Ecto neural progenitor cell (in vitro differentiated cells): ENCODE data around the gene POLA2.
A peak's percentile ranks its signal among the peaks of the same experiment; 100 is the strongest.
"Not testable (repeated sequence)": the region's sequence is repeated elsewhere in the genome, so short reads cannot be mapped to it uniquely, and the experiment has no call there.

Experiments used
- DNase-seq: peaks from one replicate; pipeline ENCODE4 v3.0.0-alpha.2; 2018; ENCODE audit warnings: low spot score

POLA2 gene, protein sequence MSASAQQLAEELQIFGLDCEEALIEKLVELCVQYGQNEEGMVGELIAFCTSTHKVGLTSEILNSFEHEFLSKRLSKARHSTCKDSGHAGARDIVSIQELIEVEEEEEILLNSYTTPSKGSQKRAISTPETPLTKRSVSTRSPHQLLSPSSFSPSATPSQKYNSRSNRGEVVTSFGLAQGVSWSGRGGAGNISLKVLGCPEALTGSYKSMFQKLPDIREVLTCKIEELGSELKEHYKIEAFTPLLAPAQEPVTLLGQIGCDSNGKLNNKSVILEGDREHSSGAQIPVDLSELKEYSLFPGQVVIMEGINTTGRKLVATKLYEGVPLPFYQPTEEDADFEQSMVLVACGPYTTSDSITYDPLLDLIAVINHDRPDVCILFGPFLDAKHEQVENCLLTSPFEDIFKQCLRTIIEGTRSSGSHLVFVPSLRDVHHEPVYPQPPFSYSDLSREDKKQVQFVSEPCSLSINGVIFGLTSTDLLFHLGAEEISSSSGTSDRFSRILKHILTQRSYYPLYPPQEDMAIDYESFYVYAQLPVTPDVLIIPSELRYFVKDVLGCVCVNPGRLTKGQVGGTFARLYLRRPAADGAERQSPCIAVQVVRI

DNA sequence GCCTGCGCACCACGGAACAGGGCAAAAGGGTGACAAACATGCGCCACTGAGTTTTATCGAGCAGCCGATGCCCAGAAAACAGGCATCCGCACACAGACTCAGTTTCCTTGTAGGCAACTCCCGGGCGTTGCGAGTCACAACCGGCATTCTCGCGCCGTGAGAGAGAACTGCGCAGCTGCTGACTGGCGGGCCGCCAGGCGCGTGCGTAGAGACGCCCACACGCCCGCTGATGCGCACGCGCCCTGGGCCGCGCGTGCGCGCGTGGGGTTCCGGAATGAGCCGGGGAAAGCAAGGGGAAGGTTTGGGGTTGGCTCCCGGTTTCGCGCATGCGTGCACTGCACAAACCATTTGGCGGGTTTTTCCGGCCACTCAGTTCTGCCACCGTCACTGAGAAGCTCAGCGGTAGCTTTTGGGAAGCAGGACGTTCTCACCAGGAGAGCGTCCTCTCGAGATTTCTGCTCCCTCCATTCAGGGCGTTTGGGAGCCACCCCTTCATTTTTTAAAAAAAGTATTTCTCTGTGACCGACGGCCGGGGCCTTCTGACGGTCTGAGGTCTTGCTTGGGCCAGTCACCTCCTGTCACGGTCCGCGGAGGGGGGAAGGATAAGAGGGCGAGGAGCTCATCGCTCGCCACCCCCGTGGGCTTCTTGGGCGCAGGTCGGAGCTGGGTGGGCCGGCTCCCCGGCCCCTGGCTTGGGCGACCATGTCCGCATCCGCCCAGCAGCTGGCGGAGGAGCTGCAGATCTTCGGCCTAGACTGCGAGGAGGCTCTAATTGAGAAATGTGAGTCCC lies at the start of gene POLA2:
POLA2 (plus strand) TSS at position 372 of the 790 bp plus-strand sequence; CDS start at position 703, 331 bp downstream.
- peak; percentile 97 for DNase-seq

- no peak for DNase-seq
Observed at GRCh38 chr11:65212226-65212801, 49.4 kb upstream of the POLA2 start.

- DNase-seq: no peak
Observed at GRCh38 chr11:65213322-65214211, 48.2 kb upstream of the POLA2 start.

DNA sequence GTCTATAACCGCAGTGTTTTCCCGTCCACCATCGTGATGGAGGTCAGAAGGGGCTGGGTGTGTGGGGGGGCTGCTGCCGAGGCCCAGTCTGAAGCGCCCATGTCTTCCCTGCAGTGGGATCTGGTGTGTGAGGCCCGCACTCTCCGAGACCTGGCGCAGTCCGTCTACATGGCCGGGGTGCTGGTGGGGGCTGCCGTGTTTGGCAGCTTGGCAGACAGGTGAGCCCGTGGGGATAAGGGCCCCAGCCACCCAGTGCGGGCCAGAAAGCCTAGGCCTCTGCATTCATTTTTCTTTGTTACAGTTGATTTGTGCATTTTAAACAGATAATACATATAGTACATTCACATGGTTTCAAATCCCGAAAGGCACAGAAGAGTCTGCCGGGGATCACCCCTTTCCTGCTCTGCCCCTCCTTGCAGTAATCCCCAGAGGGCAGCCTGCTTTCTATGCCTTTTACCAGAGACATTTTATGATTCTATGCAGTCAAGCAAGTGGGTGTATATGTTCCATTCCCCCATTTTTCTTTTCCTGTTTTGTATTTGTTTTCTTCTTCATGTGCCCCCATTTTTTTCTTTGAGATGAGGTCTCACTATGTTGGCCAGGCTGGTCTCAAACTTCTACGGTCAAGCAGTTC lies 47.4 kb upstream of the POLA2 start:
- DNase-seq: no peak

DNA sequence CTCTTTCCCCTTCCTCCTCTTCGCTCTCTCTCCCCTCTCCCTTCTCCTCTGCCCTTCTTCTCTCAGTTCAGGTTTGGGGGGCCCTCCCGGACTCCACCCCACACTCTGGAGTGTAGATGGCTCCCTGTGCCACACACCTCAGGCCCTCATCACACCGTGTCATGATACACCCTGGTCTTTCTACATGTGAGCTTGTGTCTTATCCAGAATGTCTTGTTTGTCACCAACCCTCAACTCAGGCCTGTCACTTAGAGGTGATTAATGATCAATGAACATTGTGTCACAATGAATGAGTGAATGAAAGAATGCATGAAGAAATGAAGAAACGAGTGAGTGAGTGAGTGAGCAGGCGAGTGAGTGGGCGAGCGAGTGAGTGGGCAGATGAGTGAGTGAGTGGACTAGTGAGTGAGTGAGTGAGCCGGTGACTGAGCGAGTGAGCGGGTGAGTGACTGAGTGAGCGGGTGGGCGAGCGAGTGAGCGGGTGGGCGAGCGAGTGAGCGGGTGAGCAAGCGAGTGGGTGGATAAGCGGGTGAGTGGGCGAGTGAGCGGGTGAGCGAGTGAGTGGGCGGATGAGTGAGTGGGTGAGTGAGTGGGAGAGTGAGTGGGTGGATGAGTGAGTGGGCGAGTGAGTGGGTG lies 46.2 kb upstream of the POLA2 start:
- DNase-seq: no peak

- DNase-seq: no peak
Observed at GRCh38 chr11:65216830-65217229, 44.9 kb upstream of the POLA2 start.

GRCh38 chr11:65217441-65218423 lies 44.0 kb upstream of the POLA2 start:
- no peak for DNase-seq

DNA sequence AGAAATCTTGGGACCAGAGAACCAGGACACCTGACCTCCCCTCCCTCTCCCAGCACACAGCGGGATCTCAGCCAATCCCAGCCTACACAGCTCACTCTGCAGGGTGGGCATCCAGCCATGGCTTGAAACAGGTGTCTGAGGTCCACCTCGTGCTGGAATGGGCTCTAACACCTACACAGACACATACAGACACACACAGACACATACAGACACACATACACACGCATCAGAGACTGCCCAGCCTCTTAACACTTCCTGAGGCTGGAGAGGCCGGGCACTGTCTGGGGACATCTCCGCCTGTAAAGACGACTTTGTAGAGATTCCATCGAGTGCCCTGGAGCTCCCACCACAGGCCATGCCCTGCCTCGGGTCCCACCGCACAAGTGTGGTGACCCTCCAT lies 43.3 kb upstream of the POLA2 start:
- DNase-seq: no peak

DNA sequence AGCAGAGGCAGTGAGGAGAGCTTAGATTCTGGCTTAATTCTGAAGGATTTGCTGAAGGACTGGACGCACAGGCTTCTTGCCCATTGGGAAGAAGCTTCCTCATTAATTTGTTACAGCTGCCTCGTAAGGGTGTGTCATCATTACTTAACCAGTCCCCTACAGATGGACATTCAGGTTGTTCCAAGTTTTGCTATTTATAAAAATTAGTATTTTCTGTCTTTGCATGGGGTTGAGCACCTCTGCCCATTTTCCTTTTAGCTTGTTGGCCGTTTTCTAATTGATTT lies 41.9 kb upstream of the POLA2 start:
- no peak for DNase-seq

GRCh38 chr11:65221026-65221425 lies 40.7 kb upstream of the POLA2 start:
- no peak for DNase-seq

- no peak for DNase-seq
Observed at GRCh38 chr11:65223011-65223410, 38.8 kb upstream of the POLA2 start.

- DNase-seq: no peak
Observed at GRCh38 chr11:65224930-65225278, 36.9 kb upstream of the POLA2 start.

GRCh38 chr11:65225279-65226102 lies 36.3 kb upstream of the POLA2 start:
- peak; percentile 74 for DNase-seq

- no peak for DNase-seq
Observed at GRCh38 chr11:65226103-65226442, 35.7 kb upstream of the POLA2 start.

DNA sequence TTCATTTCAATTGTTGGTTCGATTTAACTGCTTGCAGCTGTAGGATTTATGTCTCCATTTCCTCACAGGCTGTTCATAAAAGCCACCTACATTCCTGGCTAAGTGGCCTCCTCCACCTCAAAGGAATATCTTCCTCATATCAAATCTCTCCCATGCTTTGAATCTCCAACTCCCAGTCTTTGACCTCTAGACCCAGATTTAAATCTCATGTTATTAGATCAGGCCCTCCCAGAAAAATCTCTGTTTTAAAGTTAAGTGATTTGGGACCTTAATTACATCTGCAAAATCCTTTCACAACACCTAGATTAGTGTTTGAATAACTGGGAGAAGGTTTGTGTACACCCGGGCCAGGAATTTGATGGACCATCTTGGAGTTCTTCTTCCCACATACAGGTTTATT lies 33.9 kb upstream of the POLA2 start:
- no peak for DNase-seq

DNA sequence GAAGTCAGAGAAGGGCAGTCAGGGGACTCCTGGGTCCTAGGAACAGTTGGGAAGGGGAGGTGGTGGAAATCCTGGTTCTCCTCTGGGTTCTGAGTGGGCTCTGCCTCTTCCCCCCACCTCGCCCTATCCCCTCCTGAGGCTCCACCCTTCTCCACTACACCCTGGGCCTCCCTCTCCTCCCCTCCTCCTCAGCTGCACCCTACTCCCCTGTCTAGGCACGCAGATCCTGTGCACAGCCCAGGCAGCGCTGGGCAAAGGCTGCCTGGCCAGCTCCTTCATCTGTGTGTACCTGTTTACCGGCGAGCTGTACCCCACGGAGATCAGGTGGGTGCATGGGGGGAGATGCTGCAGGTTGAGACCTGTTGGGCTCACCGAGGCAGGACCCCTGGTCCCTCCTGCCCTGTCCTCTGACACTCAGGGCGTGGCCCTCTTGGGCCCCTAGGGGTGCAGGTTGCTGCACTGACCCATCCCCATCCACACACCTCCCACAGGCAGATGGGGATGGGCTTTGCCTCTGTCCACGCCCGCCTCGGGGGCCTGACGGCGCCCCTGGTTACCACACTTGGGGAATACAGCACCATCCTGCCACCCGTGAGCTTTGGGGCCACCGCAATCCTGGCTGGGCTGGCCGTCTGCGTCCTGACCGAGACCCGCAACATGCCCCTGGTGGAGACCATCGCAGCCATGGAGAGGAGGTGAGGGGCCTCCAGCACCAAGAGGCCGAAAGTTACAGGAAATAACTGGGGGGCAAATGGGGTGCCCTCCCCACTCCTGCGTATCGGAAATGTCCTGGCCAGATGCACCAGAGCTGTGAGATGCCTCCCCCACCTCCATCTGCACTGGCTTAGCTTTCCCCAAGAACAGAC lies 25.3 kb upstream of the POLA2 start:
- DNase-seq: no peak

- DNase-seq: not testable (repeated sequence)
Observed at GRCh38 chr11:65238302-65238701, 23.5 kb upstream of the POLA2 start.

GRCh38 chr11:65241134-65241533 lies 20.6 kb upstream of the POLA2 start:
- no peak for DNase-seq
